A673 (cell line): ENCODE results near the gene FRMPD4. TPM values are rescaled to one million over a fixed set of nuclear protein-coding genes. Genes with fewer than 3 reads are reported as not detected.

ENCODE experiments used
- BruUV-seq: library from RNA; stranded (reverse); fragments of 400-500 nt; replicated peaks from 2 replicates; lab custom pipeline; 2021; lab: Mats Ljungman, UMichigan
- CTCF ChIA-PET: fragments of 300-600 bp; sonication (Branson Sonifier 250); formaldehyde crosslinking; loops from one replicate; lab custom pipeline; 2022; ENCODE audit warnings: antibody characterized with exemption; lab: Charles Lee
- POLR2A ChIA-PET: fragments of 300-600 bp; sonication (Branson Sonifier 250); formaldehyde crosslinking; loops from one replicate; lab custom pipeline; 2022; ENCODE audit warnings: antibody characterized with exemption; ENCODE audit not compliant: low non-redundant PET; lab: Charles Lee
- DNase-seq: peaks from one replicate; pipeline ENCODE4 v3.0.0-alpha.2; 2015; ENCODE audit warnings: low spot score
- H3K27ac ChIP-seq: fragments of 200-600 bp; sonication (generic); 2 replicates; pipeline ENCODE4 v1.5.1; 2016; ENCODE audit warnings: mixed run types, low read depth, mild to moderate bottlenecking, mixed read lengths, antibody characterized with exemption, low read length; ENCODE audit not compliant: poor library complexity, severe bottlenecking
- H3K27me3 ChIP-seq: fragments of 200-600 bp; sonication (generic); replicated peaks from 2 replicates; pipeline ENCODE4 v1.6.1; 2017; ENCODE audit warnings: mixed run types, low read depth, mild to moderate bottlenecking, mixed read lengths, antibody characterized with exemption, low read length; ENCODE audit not compliant: insufficient read depth, poor library complexity
- H3K36me3 ChIP-seq: fragments of 200-600 bp; sonication (generic); 2 replicates; pipeline ENCODE4 v1.6.1; 2016; ENCODE audit warnings: mixed run types, mild to moderate bottlenecking, mixed read lengths, antibody characterized with exemption, low read length; ENCODE audit not compliant: insufficient read depth, poor library complexity, severe bottlenecking
- H3K4me1 ChIP-seq: fragments of 200-600 bp; sonication (generic); 2 replicates; pipeline ENCODE4 v1.6.1; 2017; ENCODE audit warnings: mixed run types, mild to moderate bottlenecking, mixed read lengths, antibody characterized with exemption, low read length; ENCODE audit not compliant: insufficient read depth, poor library complexity, severe bottlenecking
- H3K4me3 ChIP-seq: fragments of 200-600 bp; sonication (generic); 2 replicates; pipeline ENCODE4 v1.5.1; 2016; ENCODE audit warnings: low read depth, mixed run types, mild to moderate bottlenecking, mixed read lengths, low read length; ENCODE audit not compliant: poor library complexity, severe bottlenecking
- H3K9me3 ChIP-seq: fragments of 200-600 bp; sonication (generic); 2 replicates; pipeline ENCODE4 v1.6.1; 2016; ENCODE audit warnings: mixed run types, low read depth, mild to moderate bottlenecking, mixed read lengths, antibody characterized with exemption, low read length; ENCODE audit not compliant: poor library complexity, severe bottlenecking
- EZH2 ChIP-seq: fragments of 200-600 bp; sonication (generic); IDR thresholded peaks from 2 replicates; pipeline ENCODE4 v1.6.1; 2017; ENCODE audit warnings: borderline replicate concordance, low read depth, mild to moderate bottlenecking, mixed read lengths, antibody characterized with exemption, low read length; ENCODE audit not compliant: poor library complexity, severe bottlenecking
- intact Hi-C: fragments of 100-400 bp; cut with micrococcal nuclease; formaldehyde crosslinking; loops from one replicate; pipeline ENCODE4 v1.10.0; 2022; ENCODE audit not compliant: unreplicated experiment
- total RNA-seq: library from RNA; stranded (reverse); gene quantifications from 2 replicates; pipeline ENCODE4 v1.2.3, GENCODE V29; 2021
- TF ChIP-seq, protein P1 (sequence below): fragments of 300-800, 200-600 bp; sonication (generic); conservative IDR thresholded peaks from 2 replicates; pipeline ENCODE4 v1.5.1; 2017; ENCODE audit warnings: low read depth, mild to moderate bottlenecking, antibody characterized with exemption, low read length, moderate library complexity, mixed read lengths

The FRMPD4 gene
- total RNA-seq, 1 experiment from 2014 or later: not detected

DNA sequence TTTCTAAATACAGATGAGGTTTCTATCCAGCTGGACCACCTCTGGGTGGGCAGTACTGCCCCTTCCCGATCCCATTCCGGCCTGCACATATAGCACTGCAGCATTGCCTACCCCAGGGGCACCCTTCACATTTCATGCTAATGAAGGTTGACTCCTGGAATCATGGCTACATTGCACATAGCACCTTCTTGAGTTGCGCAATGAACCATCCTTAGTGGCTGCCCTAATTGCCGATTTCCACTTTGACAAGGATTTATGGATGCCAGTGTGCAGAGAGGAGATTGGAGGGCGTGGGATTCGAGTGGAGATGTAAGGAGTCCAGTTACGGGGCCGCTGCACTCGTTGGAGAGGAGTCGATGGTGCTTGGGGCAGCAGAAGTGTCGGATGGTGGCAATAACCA, 229.0 kb downstream of the FRMPD4 start:
- Histone ChIP-seq H3K27me3 (no peaks in the 10 kb centered on the region), H3K27ac (no peak overlapping the region), H3K4me3 (no peak overlapping the region), H3K4me1 (no peaks in the 10 kb centered on the region), H3K36me3 (no peaks in the 10 kb centered on the region), H3K9me3 (no peaks in the 10 kb centered on the region)
- ChIA-PET CTCF (no interaction called here), POLR2A (no interaction called here)
- DNase-seq: no peak
- intact Hi-C loops: no loop called here
- BruUV-seq: no TSS peak
- no peak for TF ChIP-seq EZH2

DNA sequence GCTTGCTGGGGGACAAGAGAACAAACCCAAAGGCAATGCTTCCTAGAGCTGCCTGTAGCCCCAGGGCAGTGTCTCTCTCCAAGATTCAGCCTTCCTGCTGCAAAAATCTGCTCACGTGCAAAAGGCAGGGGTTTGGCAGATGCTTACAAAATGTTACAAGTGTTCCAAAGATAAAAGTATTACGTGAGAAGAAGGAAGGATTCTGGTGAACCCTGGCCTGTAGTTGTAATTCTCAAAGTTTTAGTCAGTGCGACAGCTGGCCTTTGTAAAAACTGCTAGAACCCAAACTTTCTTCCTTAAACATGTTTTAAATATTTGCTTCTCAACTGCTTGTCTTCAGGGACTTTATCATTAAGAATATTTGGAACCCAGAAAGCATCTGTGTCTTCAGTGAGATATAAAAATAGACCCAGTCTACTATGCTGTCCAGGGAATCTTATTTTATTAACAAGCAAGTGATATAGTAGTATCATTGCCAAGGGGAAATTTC, 232.3 kb downstream of the FRMPD4 start:
- Histone ChIP-seq H3K4me3 (no peak overlapping the region), H3K9me3 (no peaks in the 10 kb centered on the region), H3K36me3 (no peaks in the 10 kb centered on the region), H3K27me3 (no peaks in the 10 kb centered on the region), H3K4me1 (no peaks in the 10 kb centered on the region), H3K27ac (no peak overlapping the region)
- CTCF ChIA-PET: no interaction called here
- DNase-seq: no peak
- TF ChIP-seq EZH2: no peak
- TF ChIP-seq, protein P1, sequence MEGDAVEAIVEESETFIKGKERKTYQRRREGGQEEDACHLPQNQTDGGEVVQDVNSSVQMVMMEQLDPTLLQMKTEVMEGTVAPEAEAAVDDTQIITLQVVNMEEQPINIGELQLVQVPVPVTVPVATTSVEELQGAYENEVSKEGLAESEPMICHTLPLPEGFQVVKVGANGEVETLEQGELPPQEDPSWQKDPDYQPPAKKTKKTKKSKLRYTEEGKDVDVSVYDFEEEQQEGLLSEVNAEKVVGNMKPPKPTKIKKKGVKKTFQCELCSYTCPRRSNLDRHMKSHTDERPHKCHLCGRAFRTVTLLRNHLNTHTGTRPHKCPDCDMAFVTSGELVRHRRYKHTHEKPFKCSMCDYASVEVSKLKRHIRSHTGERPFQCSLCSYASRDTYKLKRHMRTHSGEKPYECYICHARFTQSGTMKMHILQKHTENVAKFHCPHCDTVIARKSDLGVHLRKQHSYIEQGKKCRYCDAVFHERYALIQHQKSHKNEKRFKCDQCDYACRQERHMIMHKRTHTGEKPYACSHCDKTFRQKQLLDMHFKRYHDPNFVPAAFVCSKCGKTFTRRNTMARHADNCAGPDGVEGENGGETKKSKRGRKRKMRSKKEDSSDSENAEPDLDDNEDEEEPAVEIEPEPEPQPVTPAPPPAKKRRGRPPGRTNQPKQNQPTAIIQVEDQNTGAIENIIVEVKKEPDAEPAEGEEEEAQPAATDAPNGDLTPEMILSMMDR: no peak
- intact Hi-C loops: no loop called here
- BruUV-seq: no TSS peak
- POLR2A ChIA-PET: no interaction called here

DNA sequence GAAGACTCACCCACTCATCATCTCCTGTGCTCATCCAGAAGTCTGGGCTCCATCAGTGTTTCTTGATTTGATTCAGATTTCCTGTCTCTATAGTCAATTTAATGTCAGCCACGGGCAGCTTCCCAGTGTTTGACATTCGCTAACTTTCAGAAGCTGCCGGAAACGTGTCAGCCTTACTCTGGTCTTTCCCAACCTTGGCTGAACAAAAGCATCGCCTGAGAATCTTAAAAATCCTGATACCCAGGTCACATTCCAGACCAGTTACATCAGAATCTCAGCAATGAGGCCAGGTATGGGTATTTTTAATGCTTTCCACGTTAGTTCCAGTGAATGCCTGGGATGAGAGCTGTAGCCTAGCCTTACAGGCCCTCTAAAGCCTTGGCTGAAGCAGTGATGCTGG, 233.8 kb downstream of the FRMPD4 start:
- no TSS peak for BruUV-seq
- Histone ChIP-seq H3K9me3 (no peaks in the 10 kb centered on the region), H3K36me3 (no peaks in the 10 kb centered on the region), H3K27me3 (peaks cover 8% of the 10 kb centered on the region), H3K27ac (no peak overlapping the region), H3K4me1 (no peaks in the 10 kb centered on the region), H3K4me3 (no peak overlapping the region)
- CTCF ChIA-PET: no interaction called here
- intact Hi-C loops: no loop called here
- TF ChIP-seq, protein P1: no peak
- TF ChIP-seq EZH2: no peak
- POLR2A ChIA-PET: no interaction called here
- no peak for DNase-seq

DNA sequence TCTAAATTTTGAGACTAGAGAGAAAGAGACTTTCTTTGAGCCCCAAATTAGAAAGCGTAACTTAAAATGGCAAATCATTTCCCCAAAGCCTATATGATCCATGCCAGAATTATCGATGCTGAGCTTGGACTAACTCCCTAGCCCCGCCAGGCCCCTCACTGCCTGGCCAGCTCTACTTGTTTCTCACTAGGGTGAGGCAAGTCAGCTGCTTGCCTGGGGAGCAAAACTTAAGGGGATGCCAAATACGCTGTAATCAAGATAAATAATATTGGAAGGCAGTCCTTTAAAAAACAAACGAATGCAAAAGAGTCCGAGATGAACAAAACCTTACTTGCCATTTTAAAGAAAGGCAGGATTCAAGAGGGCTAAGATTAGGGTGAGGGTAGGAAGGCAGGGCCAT, 236.0 kb downstream of the FRMPD4 start:
- Histone ChIP-seq H3K4me1 (no peaks in the 10 kb centered on the region), H3K27ac (no peak overlapping the region), H3K4me3 (no peak overlapping the region), H3K36me3 (no peaks in the 10 kb centered on the region), H3K9me3 (no peaks in the 10 kb centered on the region), H3K27me3 (peaks cover 25% of the 10 kb centered on the region)
- no peak for DNase-seq
- intact Hi-C loops: no loop called here
- TF ChIP-seq EZH2: no peak
- TF ChIP-seq, protein P1: no peak
- BruUV-seq: no TSS peak
- CTCF ChIA-PET: no interaction called here
- POLR2A ChIA-PET: no interaction called here
